DMS 273 treated with DMSO at 0.1 percent for 48 hours (cell line): Measurements from ENCODE around the gene ELP1.
"Not testable (repeated sequence)": the region's sequence is repeated elsewhere in the genome, so short reads cannot be mapped to it uniquely, and the experiment has no call there.

Experiments
- DNase-seq: peaks from one replicate; lab custom pipeline; 2025; lab: John Stamatoyannopoulos, UW

The ELP1 gene

DNA sequence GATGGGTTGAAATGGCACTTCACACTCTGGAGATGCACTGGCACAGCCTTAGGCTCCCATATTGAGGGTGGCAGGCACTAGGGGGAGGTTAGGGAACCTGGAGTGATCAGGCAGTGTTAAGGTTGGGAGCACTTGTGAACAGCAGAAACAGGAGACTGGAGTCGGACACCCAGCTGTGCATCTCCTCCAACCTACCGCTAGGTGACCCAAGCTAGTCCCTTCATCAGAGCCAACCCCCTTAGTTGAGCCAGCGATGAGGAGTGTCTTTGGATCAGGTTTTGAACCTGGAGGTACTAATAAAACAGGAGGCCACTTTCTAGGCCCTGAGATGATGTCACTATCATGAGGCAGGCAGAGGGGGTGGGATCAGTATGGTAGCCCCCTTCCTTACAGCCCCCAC is 79.8 kb downstream of the ELP1 start:
- DNase-seq = no peak

GRCh38 chr9:108852079-108852478 is 81.8 kb downstream of the ELP1 start:
- no peak for DNase-seq

DNA sequence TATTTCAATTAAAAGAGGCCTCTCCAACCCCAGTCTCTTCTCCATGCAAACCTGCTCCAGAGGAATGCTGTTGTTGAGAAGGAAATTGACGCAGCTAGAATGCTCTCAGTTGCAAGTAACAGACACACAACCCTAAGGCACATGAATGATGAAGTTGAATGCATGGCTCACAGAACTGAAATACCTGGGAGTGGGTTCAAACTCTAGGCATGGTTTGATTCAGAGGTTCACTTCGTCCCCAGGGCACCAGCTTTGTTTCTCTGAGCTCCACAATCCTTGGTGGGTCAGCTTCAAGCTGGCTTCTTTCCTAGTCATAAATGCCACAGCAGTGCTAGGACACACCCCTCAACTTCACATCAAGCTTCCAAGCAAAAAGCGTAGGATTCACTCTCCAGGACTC is 82.8 kb downstream of the ELP1 start:
- DNase-seq = no peak

GRCh38 chr9:108850293-108850897 is 83.5 kb downstream of the ELP1 start:
- DNase-seq = no peak

GRCh38 chr9:108848296-108848695 is 85.6 kb downstream of the ELP1 start:
- DNase-seq = not testable (repeated sequence)

- no peak for DNase-seq
Measured at GRCh38 chr9:108845947-108846346, 88.0 kb downstream of the ELP1 start.

GRCh38 chr9:108845507-108845906 is 88.4 kb downstream of the ELP1 start:
- peak; percentile 25 for DNase-seq

GRCh38 chr9:108844856-108845255 is 89.1 kb downstream of the ELP1 start:
- DNase-seq = peak; percentile 78

DNA sequence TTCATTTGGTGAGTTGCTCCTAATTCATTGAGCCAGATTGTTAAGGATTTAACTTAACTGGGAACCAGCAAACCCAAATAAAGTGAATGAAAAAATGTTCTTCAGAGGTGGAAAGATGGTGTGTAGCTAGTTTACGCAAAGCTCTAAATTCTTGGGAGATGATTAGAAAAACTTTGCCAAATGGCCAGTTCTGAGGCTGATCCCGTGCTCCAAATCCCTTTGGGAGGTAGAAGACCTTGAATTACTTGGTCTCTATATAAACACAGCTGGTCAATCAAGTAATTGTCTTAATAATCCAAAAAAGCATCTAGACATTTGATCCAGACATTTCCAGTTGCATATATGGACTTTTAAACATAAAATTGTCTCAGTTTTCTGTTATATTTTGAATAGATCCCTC is 89.5 kb downstream of the ELP1 start:
- DNase-seq = peak; percentile 27

GRCh38 chr9:108842610-108843295 is 91.2 kb downstream of the ELP1 start:
- DNase-seq = no peak

GRCh38 chr9:108839561-108839960 is 94.4 kb downstream of the ELP1 start:
- not testable (repeated sequence) for DNase-seq

DNA sequence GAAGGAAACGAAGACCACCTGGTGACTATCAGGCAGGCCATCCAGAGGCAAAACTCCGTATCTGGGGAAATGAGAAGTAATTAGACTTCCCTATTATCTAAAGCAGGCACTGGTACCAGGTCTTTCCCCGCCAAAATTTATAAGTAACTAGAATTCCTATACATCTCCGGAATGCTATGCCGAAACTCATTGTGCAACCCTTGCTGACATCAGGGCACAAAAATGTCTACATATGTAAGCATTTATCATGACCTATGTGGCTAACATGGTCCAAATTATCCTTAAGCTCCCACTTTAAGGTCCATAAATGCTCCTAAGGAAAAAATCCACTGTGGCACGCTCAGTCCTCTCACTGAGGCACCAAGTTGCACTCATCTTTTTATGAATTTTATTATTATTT is 95.9 kb downstream of the ELP1 start:
- DNase-seq = no peak

DNA sequence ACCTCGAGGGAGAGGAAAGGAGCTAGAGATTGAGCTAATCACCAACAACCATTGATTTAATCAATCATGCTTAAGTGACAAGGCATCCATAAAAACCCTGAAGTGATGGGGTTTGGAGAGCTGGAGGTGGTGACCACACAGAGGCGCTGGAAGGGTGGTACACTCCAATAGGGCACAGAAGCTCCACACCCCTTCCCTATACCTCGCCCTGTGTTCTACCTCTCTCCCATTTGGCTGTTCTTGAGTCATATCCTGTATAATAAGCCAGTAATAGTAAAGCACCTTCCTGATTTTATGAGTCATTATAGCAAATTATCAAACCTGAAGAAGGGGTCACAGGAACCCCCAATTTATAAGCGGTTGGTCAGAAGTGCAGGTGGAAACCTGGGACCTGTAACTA is 96.4 kb downstream of the ELP1 start:
- DNase-seq = no peak

DNA sequence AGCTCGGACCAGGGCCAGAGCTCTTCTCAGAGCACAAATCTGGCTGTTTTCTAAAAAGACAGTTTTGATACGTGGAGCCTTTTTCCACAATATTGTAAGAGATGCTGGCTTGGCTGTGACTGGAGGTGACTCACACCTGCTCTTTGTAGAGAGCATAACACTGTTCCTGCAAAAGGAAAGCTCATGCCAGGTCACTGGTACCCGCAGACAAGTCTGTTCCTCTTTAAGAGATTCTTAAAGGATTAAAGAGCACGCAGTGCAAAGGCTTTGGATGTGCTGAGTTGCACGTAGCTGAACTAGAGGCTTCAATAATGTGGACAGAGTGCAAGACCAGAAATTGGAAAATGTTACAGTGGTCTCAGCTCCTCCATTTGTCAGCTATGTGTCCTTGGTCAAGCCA is 97.1 kb downstream of the ELP1 start:
- no peak for DNase-seq

DNA sequence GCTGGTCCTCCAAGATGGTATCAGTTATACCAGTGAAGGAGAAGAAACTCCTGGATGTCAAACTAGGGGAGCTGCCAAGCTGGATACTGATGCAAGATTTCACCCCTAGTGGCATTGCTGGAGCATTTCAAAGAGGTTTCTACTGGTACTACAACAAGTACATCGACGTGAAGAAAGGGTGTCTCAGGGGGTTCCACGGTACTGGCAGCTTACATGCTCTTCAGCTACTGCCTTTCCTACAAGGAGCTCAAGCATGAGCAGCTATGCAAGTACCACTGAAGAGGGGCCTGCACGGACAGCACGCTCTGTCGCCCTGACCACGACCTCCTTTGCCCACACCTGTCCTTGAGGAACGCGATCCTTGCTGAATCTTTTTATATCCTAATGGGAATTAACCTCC is 97.6 kb downstream of the ELP1 start:
- no peak for DNase-seq

GRCh38 chr9:108835831-108836230 is 98.1 kb downstream of the ELP1 start:
- DNase-seq = no peak

DNA sequence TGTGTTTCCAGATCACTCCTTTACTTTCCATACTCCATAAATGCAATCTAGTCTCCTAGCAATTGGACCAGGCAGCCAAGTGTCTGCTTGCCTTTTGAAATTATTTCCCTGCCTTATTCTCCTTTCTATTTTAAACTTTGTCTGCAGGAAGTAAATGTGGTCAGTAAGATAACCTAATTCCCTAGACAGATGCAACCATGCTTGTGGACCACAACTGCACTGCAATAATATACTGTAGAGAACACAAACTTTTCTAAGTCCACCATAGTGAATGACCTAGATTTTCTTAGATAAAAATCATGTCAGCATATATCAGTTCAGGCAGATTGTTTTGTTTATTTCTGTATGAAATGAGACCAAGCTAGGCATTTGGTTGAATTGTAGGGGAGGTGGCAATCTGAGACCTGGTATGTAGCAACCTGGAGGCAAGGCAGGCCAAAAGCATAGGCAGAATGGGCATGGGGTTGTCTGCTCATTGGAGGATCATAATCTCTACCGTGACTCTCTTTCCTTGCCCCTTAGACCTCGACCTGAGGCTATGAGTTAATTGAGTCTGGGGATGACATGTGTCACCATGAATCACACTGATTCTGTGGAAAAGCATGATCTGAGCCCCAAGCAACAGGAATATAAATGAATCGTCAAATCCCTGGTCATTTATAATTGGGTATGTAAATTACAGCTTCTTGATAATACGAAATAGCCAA is 98.8 kb downstream of the ELP1 start:
- no peak for DNase-seq

GRCh38 chr9:108832179-108832500 is 101.8 kb downstream of the ELP1 start:
- DNase-seq = no peak

GRCh38 chr9:108831496-108832178 is 102.3 kb downstream of the ELP1 start:
- DNase-seq = no peak

GRCh38 chr9:108830272-108830671 is 103.7 kb downstream of the ELP1 start:
- DNase-seq = no peak

- DNase-seq = no peak
Measured at GRCh38 chr9:108823829-108824228, 110.1 kb downstream of the ELP1 start.
